HEK293T (cell line): ENCODE measurements around the gene GTPBP3.

ENCODE experiments used
- CTCF ChIA-PET: fragments of 350-600 bp; formaldehyde crosslinking; extraction: SDS; loops from one replicate; lab custom pipeline; 2021; ENCODE audit warnings: antibody characterized with exemption, inconsistent platforms; lab: Yijun Ruan, JAX
- POLR2A ChIA-PET: fragments of 350-600 bp; formaldehyde crosslinking; extraction: SDS; loops from one replicate; lab custom pipeline; 2020; ENCODE audit warnings: antibody characterized with exemption, inconsistent platforms; lab: Yijun Ruan, JAX
- DNase-seq: peaks from one replicate; pipeline ENCODE4 v3.0.0; 2012; ENCODE audit warnings: mixed read lengths; ENCODE audit errors: extremely low spot score
- ARNT ChIP-seq: fragments of 450-650 bp; IDR thresholded peaks from 2 replicates; pipeline ENCODE4 v1.6.1; 2017; ENCODE audit warnings: mild to moderate bottlenecking
- BHLHE40 ChIP-seq: fragments of 450-650 bp; IDR thresholded peaks from 2 replicates; pipeline ENCODE4 v1.6.1; 2016; ENCODE audit warnings: mild to moderate bottlenecking, moderate library complexity, borderline replicate concordance
- CTBP1 ChIP-seq: fragments of 450-650 bp; IDR thresholded peaks from 2 replicates; pipeline ENCODE4 v1.6.1; 2016; ENCODE audit warnings: borderline replicate concordance
- ELF4 ChIP-seq: fragments of 450-650 bp; IDR thresholded peaks from 2 replicates; pipeline ENCODE4 v1.6.1; 2017; ENCODE audit warnings: antibody characterized with exemption
- FOXA1 ChIP-seq: fragments of 450-650 bp; IDR thresholded peaks from 2 replicates; pipeline ENCODE4 v1.6.1; 2016; ENCODE audit warnings: mild to moderate bottlenecking
- FOXK2 ChIP-seq: fragments of 450-650 bp; IDR thresholded peaks from 2 replicates; pipeline ENCODE4 v1.6.1; 2016; ENCODE audit warnings: mild to moderate bottlenecking
- FOXM1 ChIP-seq: fragments of 450-650 bp; IDR thresholded peaks from 2 replicates; pipeline ENCODE4 v1.6.1; 2017; ENCODE audit warnings: mild to moderate bottlenecking, borderline replicate concordance
- HDGF ChIP-seq: fragments of 450-650 bp; IDR thresholded peaks from 2 replicates; pipeline ENCODE4 v1.6.1; 2017; ENCODE audit warnings: antibody characterized with exemption, borderline replicate concordance
- L3MBTL2 ChIP-seq: fragments of 450-650 bp; conservative IDR thresholded peaks from 2 replicates; pipeline ENCODE4 v1.6.1; 2016; ENCODE audit warnings: mild to moderate bottlenecking
- LEF1 ChIP-seq: fragments of 450-650 bp; IDR thresholded peaks from 2 replicates; pipeline ENCODE4 v1.6.1; 2017; ENCODE audit warnings: mild to moderate bottlenecking, borderline replicate concordance
- NFRKB ChIP-seq: fragments of 450-650 bp; IDR thresholded peaks from 2 replicates; pipeline ENCODE4 v1.6.1; 2016; ENCODE audit warnings: mild to moderate bottlenecking, moderate library complexity
- SP1 ChIP-seq: fragments of 450-650 bp; IDR thresholded peaks from 2 replicates; pipeline ENCODE4 v1.6.1; 2017
- SUZ12 ChIP-seq: fragments of 450-650 bp; IDR thresholded peaks from 2 replicates; pipeline ENCODE4 v1.6.1; 2016; ENCODE audit warnings: mild to moderate bottlenecking
- TARDBP ChIP-seq: fragments of 450-650 bp; IDR thresholded peaks from 2 replicates; pipeline ENCODE4 v1.6.1; 2016
- ZNF384 ChIP-seq: fragments of 450-650 bp; IDR thresholded peaks from 2 replicates; pipeline ENCODE4 v1.6.1; 2016
- TF ChIP-seq, protein P1 (sequence below): fragments of 450-650 bp; IDR thresholded peaks from 2 replicates; pipeline ENCODE4 v1.6.1; 2016

The GTPBP3 gene, protein sequence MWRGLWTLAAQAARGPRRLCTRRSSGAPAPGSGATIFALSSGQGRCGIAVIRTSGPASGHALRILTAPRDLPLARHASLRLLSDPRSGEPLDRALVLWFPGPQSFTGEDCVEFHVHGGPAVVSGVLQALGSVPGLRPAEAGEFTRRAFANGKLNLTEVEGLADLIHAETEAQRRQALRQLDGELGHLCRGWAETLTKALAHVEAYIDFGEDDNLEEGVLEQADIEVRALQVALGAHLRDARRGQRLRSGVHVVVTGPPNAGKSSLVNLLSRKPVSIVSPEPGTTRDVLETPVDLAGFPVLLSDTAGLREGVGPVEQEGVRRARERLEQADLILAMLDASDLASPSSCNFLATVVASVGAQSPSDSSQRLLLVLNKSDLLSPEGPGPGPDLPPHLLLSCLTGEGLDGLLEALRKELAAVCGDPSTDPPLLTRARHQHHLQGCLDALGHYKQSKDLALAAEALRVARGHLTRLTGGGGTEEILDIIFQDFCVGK

DNA sequence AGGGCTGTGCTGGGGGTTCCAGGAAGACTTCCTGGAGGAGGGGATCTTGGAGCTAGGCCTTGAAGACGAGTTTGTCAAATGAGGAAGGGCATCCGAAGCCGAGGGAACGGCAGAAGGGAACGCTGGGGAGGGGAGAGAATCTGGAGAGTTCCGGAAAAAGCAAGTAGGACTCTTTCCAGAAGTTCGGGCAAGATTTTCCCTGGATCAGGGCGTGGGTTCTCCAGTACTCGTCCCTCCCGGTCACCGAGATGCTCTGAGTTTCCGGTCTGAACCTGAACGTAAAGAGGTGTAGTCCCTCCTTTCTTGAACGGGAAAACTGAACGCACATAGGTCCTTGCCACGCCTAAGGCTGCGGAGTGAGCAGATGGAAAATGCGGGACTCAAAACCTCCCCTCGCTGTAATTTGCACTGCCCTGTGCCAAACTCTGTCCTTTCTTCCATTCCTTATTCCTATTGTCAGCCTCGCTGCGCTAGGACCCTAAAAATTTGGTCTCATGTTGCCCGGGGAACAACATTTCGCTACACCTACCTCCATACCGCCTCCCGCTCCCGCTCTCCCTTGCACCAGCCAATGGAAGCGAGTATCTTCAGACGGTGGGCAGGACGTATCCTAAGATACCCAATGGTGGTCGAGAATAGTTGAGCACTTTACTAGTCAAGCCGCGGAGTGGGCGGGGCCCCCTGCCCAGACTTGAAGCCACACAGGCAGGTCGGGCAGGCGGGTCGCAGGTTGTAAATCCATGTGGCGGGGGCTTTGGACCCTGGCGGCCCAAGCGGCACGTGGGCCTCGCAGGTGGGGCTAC is at the start of gene GTPBP3:
TSS of gene GTPBP3 (plus strand) at position 682 of the 803 bp plus-strand sequence. CDS start at position 741, 59 bp downstream.
- CTCF ChIA-PET = no interaction called here
- peak; percentile 98 for DNase-seq
- TF ChIP-seq ARNT (peak; percentile 54; the same call in 1 of the 2 replicates), CTBP1 (peak; percentile 96; the same call in 1 of the 2 replicates), TARDBP (no peak), SP1 (peak; percentile 92; the same call in 1 of the 2 replicates), FOXA1 (no peak), ELF4 (no peak; the same call in 1 of the 2 replicates), ZNF384 (no peak), HDGF (no peak), FOXM1 (peak; percentile 80), LEF1 (no peak), SUZ12 (no peak), FOXK2 (no peak), L3MBTL2 (peak; percentile 99), BHLHE40 (no peak), NFRKB (no peak)
- TF ChIP-seq, protein P1, sequence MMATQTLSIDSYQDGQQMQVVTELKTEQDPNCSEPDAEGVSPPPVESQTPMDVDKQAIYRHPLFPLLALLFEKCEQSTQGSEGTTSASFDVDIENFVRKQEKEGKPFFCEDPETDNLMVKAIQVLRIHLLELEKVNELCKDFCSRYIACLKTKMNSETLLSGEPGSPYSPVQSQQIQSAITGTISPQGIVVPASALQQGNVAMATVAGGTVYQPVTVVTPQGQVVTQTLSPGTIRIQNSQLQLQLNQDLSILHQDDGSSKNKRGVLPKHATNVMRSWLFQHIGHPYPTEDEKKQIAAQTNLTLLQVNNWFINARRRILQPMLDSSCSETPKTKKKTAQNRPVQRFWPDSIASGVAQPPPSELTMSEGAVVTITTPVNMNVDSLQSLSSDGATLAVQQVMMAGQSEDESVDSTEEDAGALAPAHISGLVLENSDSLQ = peak; percentile 82
- POLR2A ChIA-PET = interaction anchor here (1.0 to 9.3 kb wide), 5 partner anchors 8 to 52 kb away, joined by 3 to 107 read pairs (median 6); partner anchors contain the start of genes DDA1 and MRPL34

- peak; percentile 91 for DNase-seq
- TF ChIP-seq ELF4 = no peak
- TF ChIP-seq, protein P1 = peak; percentile 98
- ChIA-PET POLR2A (interaction anchor here (0.8 to 2.1 kb wide), 5 partner anchors 16 to 74 kb away, joined by 3 to 9 read pairs (median 4); partner anchors contain the start of genes BABAM1, MRPL34 and USE1), CTCF (interaction anchor here (1.8 kb wide), 1 partner anchor 23 kb away, joined by 5 read pairs; the partner anchor contains the start of gene BABAM1)
These were observed 47.9 kb upstream of the GTPBP3 start for GRCh38 chr19:17289489-17289888.

DNA sequence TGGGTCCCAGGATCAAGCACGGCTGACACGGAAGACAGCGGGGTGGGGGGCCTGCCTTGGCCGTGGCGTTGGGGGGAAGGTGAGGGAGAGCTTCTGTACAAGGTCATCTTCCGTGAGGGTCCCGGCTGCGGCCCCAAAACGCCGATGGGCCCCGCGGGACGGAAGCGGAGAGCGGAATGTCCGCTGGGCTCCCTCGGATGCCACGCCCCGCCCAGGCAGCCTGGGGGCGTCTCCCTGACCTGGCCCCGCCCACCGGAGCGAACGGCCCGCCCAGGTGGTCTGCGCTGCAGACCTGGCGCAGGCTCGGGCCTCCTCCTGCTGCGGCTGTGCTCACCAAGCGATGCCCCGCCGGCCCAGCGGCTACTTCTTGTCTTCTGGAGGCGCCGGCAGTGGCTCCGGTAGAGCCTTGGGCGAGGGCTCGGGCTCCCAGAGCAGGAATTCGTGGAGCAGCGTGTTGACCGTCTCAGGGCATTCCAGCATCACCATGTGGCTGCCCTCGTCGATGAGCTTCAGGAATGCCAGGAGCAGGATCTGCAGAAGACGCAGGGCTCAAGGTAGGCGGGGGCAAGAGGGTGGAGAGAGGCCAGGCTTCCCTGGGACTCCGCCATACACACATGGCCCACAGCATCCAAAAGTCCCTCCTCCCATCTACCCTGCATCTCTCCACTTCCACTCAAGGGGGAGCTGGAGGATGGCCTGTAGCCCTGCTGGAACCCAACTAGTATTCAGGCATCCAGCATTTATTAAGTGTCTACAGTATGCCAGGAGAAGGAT is 44.9 kb upstream of the GTPBP3 start:
- peak; percentile 82 for TF ChIP-seq L3MBTL2
- peak; percentile 49; the same call in 1 of the 2 replicates for TF ChIP-seq ELF4
- no peak for TF ChIP-seq FOXM1
- ChIA-PET POLR2A (interaction anchor here (0.6 to 2.2 kb wide), 14 partner anchors 11 to 144 kb away, joined by 3 to 14 read pairs (median 4); partner anchors contain the start of genes ABHD8, ANO8, DDA1 and GTPBP3), CTCF (interaction anchor here (0.6 to 1.3 kb wide), 8 partner anchors 11 to 274 kb away, joined by 3 to 11 read pairs (median 6); partner anchors contain the start of gene ABHD8)
- peak; percentile 94 for DNase-seq

DNA sequence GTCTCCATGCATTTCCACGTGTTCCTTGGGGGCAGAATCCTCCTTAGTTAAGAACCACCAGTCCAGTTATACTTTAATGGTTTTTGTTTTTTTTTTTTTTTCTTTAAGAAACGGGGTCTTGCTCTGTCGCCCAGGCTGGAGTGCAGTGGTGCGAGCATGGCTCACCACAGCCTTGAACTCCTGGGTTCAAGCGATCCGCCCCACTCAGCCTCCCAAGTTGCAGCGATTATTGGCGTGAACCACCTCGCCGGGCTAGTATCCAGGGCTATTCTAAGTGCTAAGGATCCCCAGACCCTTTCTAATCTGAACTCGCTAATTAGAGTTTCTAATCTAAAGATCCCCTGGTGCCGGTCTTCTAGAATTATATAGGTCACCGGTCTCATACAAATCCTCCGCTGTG is 43.7 kb upstream of the GTPBP3 start:
- TF ChIP-seq FOXK2 (no peak), HDGF (no peak), L3MBTL2 (no peak), FOXA1 (no peak), FOXM1 (no peak), SP1 (no peak), BHLHE40 (no peak), ELF4 (no peak), ARNT (no peak), CTBP1 (no peak), TARDBP (no peak), NFRKB (no peak), LEF1 (no peak), SUZ12 (no peak), ZNF384 (no peak)
- TF ChIP-seq, protein P1 = no peak
- DNase-seq = no peak
- ChIA-PET CTCF (interaction anchor here (0.8 to 1.3 kb wide), 3 partner anchors 13 to 39 kb away, joined by 4 to 10 read pairs (median 5); no protein-coding TSS in a partner anchor), POLR2A (interaction anchor here (1.0 to 2.2 kb wide), 6 partner anchors 12 to 45 kb away, joined by 3 to 14 read pairs (median 6); partner anchors contain the start of genes DDA1, GTPBP3 and MRPL34)
